CD1c-positive myeloid dendritic cell (primary cell): ENCODE results near the gene KIAA1671.
A peak's percentile ranks its signal among the peaks of the same experiment; 100 is the strongest.

Experiments used
- DNase-seq: peaks from one replicate; pipeline ENCODE4 v3.0.0-alpha.2; 2016; ENCODE audit errors: extremely low spot score

The KIAA1671 gene

DNA sequence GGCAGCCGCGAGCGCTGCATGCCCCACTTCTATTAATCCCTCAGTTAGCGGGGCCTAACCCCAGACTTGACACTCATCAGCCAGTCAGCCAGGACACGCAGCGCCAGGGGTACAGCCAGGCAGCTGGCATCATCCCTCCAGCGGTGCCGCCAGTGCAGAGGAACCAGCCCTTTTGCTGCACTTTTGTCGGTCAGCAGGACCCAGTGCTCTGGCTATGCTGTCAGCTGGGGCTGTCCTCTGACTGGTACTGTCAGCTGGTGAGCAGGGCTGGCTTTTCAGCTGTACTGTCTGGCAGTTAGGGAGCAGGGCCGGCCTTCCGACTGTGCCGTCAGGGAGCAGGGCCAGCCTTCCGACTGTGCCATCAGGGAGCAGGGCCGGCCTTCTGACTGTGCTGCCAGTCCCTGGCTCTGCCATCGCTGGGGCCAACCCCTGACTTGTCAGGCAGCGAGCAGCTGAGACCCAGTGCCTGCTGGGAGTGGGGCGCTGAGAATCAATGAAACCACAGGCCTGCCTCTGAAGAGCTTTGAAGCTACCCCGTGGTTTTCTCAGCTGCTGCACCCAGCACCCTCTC is 115.4 kb downstream of the KIAA1671 start:
- peak; percentile 57 for DNase-seq

GRCh38 chr22:25068707-25069106 is 116.2 kb downstream of the KIAA1671 start:
- no peak for DNase-seq

- DNase-seq, result no peak
These were observed 116.9 kb downstream of the KIAA1671 start for GRCh38 chr22:25069426-25069757.

DNA sequence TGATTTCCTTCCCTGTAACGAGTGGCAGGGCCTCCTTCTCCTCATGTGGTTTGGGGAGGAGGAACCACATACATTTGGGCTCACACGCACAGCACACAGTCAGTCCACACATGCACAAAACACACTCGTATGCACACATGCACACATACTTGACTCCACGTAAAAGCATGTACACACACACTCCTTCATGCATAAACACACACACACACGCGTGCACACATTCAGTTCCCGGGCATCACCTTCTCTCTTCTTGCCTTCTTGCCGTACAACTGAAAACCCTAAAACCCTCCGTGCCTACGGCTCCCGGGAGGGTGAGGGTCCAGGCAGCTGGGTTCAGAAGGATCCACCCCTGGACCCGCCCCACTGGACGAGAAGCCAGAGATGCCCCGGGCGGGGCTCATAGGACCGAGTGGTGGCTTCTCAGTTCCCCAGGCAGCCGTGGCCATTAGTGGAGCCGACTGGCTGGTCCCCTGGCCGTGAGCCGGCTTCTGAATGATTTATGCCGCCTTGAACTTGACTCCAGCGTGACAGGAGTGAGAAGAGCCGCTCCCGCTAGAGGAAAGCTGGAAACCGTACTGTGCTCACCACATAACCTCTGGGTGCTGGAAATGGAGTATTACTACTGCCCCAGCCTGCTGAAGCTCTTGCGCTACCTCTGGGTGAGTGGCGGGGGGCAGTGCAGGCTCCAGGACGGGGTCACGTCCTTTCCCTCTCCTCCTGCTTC is 117.4 kb downstream of the KIAA1671 start:
- peak; percentile 17 for DNase-seq

GRCh38 chr22:25070956-25071355 is 118.4 kb downstream of the KIAA1671 start:
- DNase-seq, result peak; percentile 45

DNA sequence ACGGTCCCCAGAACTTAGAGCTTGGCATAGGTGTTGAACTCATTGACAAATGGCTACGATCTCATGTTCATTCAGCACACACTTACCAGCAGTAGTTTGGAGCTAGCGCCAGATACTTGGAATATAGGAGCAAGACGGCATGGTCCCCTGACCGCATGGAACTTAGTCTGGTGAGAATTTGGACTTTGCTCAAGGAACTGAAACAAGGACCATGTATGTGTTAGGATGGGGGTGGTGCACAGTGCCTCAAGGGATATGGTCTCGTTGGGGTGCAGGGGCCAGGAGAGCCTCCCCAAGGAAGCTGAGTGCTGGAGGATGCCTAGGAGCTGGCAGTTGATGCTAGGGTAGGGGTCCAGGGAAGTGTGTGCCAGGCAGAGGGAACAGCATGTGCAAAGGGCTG is 119.2 kb downstream of the KIAA1671 start:
- DNase-seq, result no peak

DNA sequence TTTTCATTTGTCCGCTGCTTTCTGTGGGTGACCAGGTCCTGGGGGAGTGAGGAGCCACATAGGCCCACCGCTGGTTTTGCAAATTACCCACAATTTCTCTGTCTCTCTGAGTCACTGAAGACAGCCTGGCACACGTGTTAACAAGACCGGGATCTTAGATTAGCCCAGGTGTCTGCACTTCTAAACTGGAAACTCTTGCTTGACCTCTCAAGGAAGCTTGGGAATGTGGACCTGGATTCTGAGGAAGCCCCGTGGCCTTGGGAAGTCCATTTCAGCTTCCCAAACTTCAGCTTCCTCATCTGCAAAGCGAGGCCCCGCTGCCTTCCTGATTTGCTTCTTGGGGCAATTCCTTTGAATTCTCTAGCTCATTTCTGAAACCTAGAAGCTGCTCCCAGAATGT is 119.9 kb downstream of the KIAA1671 start:
- DNase-seq, result no peak

DNA sequence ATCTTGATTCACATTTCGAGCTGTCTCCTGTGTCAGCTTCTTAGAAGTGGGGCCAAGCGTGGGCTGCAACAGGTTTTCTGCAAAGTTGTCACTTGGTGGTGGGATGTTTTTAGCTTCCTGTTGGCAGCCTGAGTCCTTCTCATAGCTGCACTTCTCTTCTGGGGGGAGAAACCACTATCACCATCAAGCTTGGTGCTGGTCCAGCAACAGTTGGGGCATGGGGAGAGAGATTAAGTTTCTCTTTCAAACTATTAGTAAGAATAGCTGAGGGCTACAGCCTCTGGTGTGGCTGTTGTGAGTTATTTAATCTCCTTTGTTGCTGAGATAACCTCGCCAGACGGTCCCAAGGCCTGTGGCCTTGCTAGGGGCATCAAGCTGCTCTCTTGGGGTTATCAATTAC is 123.8 kb downstream of the KIAA1671 start:
- DNase-seq, result peak; percentile 7

GRCh38 chr22:25077056-25077455 is 124.5 kb downstream of the KIAA1671 start:
- DNase-seq, result no peak

GRCh38 chr22:25077964-25078363 is 125.4 kb downstream of the KIAA1671 start:
- DNase-seq, result no peak

- no peak for DNase-seq
These were observed 126.1 kb downstream of the KIAA1671 start for GRCh38 chr22:25078591-25078990.

GRCh38 chr22:25080855-25081254 is 128.3 kb downstream of the KIAA1671 start:
- DNase-seq, result no peak

DNA sequence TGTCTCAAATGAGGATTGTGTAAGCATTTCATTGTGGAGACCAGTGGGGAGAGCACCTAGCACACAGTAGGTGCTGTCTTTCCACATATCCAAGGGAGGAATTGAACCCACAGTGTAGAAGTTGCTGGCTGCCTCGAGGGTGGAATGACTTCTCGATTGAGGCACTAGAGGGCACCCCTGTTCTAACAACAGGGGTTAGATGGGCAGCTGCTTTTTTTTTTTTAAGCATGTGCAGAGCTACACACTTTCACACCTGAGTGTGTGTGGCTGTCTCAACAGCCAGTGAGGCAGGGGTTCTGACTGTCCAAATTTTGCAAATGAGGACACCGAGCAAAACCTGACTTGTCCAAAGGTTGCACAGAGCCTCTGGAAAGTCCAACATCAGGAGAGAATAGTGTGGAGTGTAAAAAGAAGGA is 128.9 kb downstream of the KIAA1671 start:
- peak; percentile 20 for DNase-seq

- DNase-seq, result no peak
These were observed 129.6 kb downstream of the KIAA1671 start for GRCh38 chr22:25082096-25082495.

GRCh38 chr22:25083056-25083806 is 130.7 kb downstream of the KIAA1671 start:
- DNase-seq, result no peak

GRCh38 chr22:25083807-25084200 is 131.3 kb downstream of the KIAA1671 start:
- no peak for DNase-seq

- peak; percentile 11 for DNase-seq
These were observed 132.0 kb downstream of the KIAA1671 start for GRCh38 chr22:25084405-25085107.

DNA sequence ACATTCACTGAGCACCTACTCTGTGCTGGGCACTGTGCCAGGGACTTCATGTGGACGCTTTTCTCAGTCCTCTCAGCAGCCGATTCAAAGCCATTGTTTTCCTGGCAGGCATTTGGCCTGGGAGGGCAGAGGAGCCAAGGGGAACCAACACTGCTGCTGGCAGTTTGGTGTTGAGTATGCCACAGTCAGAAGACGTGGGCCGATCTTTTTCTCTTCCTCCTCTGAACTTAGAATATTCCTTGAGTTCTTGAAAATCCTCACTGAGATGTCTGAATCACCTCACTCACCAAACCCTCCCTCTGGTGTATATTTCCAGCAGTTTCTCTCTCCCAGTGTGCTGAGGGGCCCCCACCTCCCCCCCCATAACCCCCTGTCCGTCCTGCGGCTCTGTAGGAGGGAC is 132.6 kb downstream of the KIAA1671 start:
- DNase-seq, result peak; percentile 60

DNA sequence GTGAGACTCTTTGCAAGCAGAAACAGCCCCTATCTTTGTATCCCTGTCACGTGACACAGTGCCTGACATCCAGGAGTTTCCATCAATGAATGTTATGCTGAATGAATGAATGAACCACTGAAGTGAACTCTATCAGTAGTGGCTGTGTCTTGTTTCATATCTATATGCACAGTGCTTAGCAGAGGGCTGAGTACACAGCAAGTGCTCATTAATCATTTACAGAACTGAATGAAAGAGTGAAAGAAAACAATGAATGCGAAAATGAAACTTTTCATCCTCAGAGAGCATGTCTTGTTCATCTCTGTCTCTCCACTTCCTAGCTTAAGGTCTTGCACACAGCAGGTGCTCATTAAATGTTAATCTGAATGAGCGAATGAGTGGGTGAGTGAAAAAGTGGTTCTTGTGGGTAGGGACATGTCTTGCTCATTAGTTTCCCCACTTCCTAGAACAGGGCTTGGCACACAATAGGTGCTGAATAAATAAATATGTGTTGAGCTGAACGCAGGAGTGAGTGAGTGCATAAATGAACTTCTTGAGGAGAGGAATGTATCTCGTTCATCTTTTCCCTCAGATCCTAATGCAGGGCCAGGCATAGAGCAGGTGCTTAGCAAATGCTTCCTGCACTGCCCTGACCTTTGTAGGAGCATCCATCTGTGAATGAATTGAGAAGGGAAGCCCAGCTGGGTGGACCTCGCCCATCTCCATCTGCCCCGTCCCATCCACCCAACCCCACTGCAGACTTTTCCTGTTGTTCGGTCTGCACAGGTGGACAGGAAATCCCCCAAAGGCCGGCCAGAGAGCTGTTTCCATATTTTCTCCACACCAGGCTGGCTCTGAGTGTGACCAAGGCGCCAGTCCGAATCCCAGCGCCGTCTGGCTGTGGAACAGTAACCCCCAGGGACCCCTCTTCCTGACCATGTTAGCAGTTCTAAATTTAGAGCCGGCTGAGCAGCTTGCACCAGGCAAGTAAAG is 133.7 kb downstream of the KIAA1671 start:
- DNase-seq, result no peak

- no peak for DNase-seq
These were observed 134.4 kb downstream of the KIAA1671 start for GRCh38 chr22:25086902-25087282.

DNA sequence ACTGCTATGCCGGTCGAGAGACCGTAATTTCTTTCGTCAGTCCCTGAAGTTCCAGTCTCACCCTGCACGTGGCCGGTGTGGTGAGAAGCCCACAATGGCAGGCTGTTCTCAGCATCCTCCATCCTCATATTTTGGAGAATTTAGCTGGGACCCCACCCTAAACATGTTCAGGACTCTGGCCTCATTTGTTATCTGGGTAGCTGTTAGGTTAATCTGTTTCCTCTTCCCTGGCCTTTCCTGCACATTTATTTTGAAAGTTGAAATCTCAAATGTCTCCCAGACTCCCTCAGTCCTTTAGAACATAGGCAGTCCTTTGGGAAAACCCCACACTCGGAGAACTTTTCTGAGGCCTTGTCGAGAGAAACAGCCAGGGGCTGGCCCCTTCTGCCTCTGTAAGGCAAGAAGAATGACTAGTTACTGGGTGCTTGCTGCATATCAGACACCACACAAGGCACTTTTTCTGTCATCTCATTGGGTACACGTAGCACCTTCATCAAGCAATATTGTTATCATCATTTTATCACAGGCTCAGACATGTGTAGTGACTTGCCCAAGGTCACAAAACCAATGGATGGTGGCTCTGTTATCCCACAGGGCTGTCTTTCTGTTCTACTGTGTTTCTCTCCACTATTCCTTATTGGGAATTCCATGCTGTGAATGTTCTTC is 137.8 kb downstream of the KIAA1671 start:
- no peak for DNase-seq
